BLaER1 (cell line): ENCODE measurements around the gene ETF1.
A peak's percentile ranks its signal among the peaks of the same experiment; 100 is the strongest.

Experiments
- H3K27ac ChIP-seq: shearing (Covaris generic); formaldehyde crosslinking; 2 replicates; pipeline ENCODE4 v1.8.1; 2022
- H3K27me3 ChIP-seq: shearing (Covaris generic); formaldehyde crosslinking; 2 replicates; pipeline ENCODE4 v1.8.1; 2022
- H3K36me3 ChIP-seq: shearing (Covaris generic); formaldehyde crosslinking; 2 replicates; pipeline ENCODE4 v1.8.1; 2022
- H3K4me1 ChIP-seq: shearing (Covaris generic); formaldehyde crosslinking; 2 replicates; pipeline ENCODE4 v1.8.1; 2022
- H3K4me2 ChIP-seq: shearing (Covaris generic); formaldehyde crosslinking; 2 replicates; pipeline ENCODE4 v1.8.1; 2022
- H3K4me3 ChIP-seq: shearing (Covaris generic); formaldehyde crosslinking; 2 replicates; pipeline ENCODE4 v1.8.1; 2022
- H3K9ac ChIP-seq: shearing (Covaris generic); formaldehyde crosslinking; 2 replicates; pipeline ENCODE4 v1.8.1; 2022
- H3K9me3 ChIP-seq: shearing (Covaris generic); formaldehyde crosslinking; 2 replicates; pipeline ENCODE4 v1.8.1; 2022
- H4K20me1 ChIP-seq: shearing (Covaris generic); formaldehyde crosslinking; 2 replicates; pipeline ENCODE4 v1.8.1; 2022
- Cebpa-rat ChIP-seq: shearing (Covaris generic); IDR thresholded peaks from 2 replicates; pipeline ENCODE4 v1.8.1; 2022

The ETF1 gene

GRCh38 chr5:138465261-138466124 is 77.5 kb downstream of the ETF1 start, which contains the start of gene EGR1:
Gene EGR1, plus strand, starts transcription at chr5:138465479. Its CDS starts 283 bp downstream, at chr5:138465762.
- H3K27ac ChIP-seq, result peak within 1 kb of the TSS; percentile 96
- peaks cover 45% of the 10 kb centered on the region for H3K4me1 ChIP-seq
- peak within 1 kb of the TSS; percentile 80 for H3K4me3 ChIP-seq
- peak within 1 kb of the TSS; percentile 98 for H3K4me2 ChIP-seq
- H3K27me3 ChIP-seq, result peaks cover 21% of the 10 kb centered on the region
- H3K9me3 ChIP-seq, result no peaks in the 10 kb centered on the region
- peaks cover 17% of the 10 kb centered on the region; the same call in 1 of the 2 replicates for H3K36me3 ChIP-seq
- H3K9ac ChIP-seq, result peak within 1 kb of the TSS; percentile 92
- TF ChIP-seq Cebpa-rat, result no peak
- H4K20me1 ChIP-seq, result peaks cover 37% of the 10 kb centered on the region

- peak overlapping the region; percentile 80 for H3K4me3 ChIP-seq
These were observed 78.4 kb downstream of the ETF1 start for GRCh38 chr5:138464388-138465260.

GRCh38 chr5:138464008-138464387 is 79.0 kb downstream of the ETF1 start:
- Histone ChIP-seq H3K27me3 (peaks cover 21% of the 10 kb centered on the region), H3K4me2 (peak overlapping the region; percentile 98), H3K36me3 (peaks cover 17% of the 10 kb centered on the region; the same call in 1 of the 2 replicates), H3K27ac (peak overlapping the region; percentile 96), H4K20me1 (peaks cover 36% of the 10 kb centered on the region), H3K4me3 (peak overlapping the region; percentile 80), H3K4me1 (peaks cover 60% of the 10 kb centered on the region), H3K9ac (peak overlapping the region; percentile 92), H3K9me3 (no peaks in the 10 kb centered on the region)
- TF ChIP-seq Cebpa-rat, result no peak

More at GRCh38 chr5:138464388-138465260, 78.4 kb downstream of the ETF1 start:
- peak overlapping the region; percentile 92 for H3K9ac ChIP-seq
- H3K4me2 ChIP-seq, result peak overlapping the region; percentile 98
- no peaks in the 10 kb centered on the region for H3K9me3 ChIP-seq
- peaks cover 21% of the 10 kb centered on the region for H3K27me3 ChIP-seq
- peaks cover 17% of the 10 kb centered on the region; the same call in 1 of the 2 replicates for H3K36me3 ChIP-seq
- peaks cover 53% of the 10 kb centered on the region for H3K4me1 ChIP-seq
- H4K20me1 ChIP-seq, result peaks cover 37% of the 10 kb centered on the region
- TF ChIP-seq Cebpa-rat, result no peak
- peak overlapping the region; percentile 96 for H3K27ac ChIP-seq

- Histone ChIP-seq H3K4me3 (peak overlapping the region; percentile 80), H3K4me2 (peak overlapping the region; percentile 98), H3K9ac (peak overlapping the region; percentile 92), H3K27me3 (peaks cover 21% of the 10 kb centered on the region), H4K20me1 (peaks cover 31% of the 10 kb centered on the region), H3K36me3 (peaks cover 17% of the 10 kb centered on the region; the same call in 1 of the 2 replicates), H3K27ac (peak overlapping the region; percentile 96), H3K9me3 (no peaks in the 10 kb centered on the region), H3K4me1 (peaks cover 64% of the 10 kb centered on the region)
- no peak for TF ChIP-seq Cebpa-rat
These were observed 79.5 kb downstream of the ETF1 start for GRCh38 chr5:138463419-138464007.

GRCh38 chr5:138461343-138462125 is 81.5 kb downstream of the ETF1 start:
- peak overlapping the region; percentile 97; the same call in 1 of the 2 replicates for H3K4me2 ChIP-seq
- no peaks in the 10 kb centered on the region; the same call in 1 of the 2 replicates for H3K36me3 ChIP-seq
- peaks cover 12% of the 10 kb centered on the region for H4K20me1 ChIP-seq
- H3K27ac ChIP-seq, result peak overlapping the region; percentile 83; the same call in 1 of the 2 replicates
- TF ChIP-seq Cebpa-rat, result no peak
- peaks cover 12% of the 10 kb centered on the region for H3K27me3 ChIP-seq
- H3K4me1 ChIP-seq, result peaks cover 74% of the 10 kb centered on the region
- no peak overlapping the region for H3K9ac ChIP-seq
- no peaks in the 10 kb centered on the region for H3K9me3 ChIP-seq
- no peak overlapping the region for H3K4me3 ChIP-seq

GRCh38 chr5:138460032-138460693 is 82.9 kb downstream of the ETF1 start:
- Histone ChIP-seq H3K27me3 (no peaks in the 10 kb centered on the region), H3K27ac (peak overlapping the region; percentile 83), H4K20me1 (no peaks in the 10 kb centered on the region), H3K4me1 (peaks cover 65% of the 10 kb centered on the region), H3K36me3 (no peaks in the 10 kb centered on the region), H3K9ac (peak overlapping the region; percentile 41; the same call in 1 of the 2 replicates), H3K4me3 (no peak overlapping the region), H3K9me3 (no peaks in the 10 kb centered on the region), H3K4me2 (peak overlapping the region; percentile 97)
- no peak for TF ChIP-seq Cebpa-rat

GRCh38 chr5:138459311-138459933 is 83.6 kb downstream of the ETF1 start:
- H4K20me1 ChIP-seq, result no peaks in the 10 kb centered on the region
- TF ChIP-seq Cebpa-rat, result no peak
- no peak overlapping the region for H3K4me3 ChIP-seq
- no peaks in the 10 kb centered on the region for H3K36me3 ChIP-seq
- H3K27me3 ChIP-seq, result no peaks in the 10 kb centered on the region
- H3K9me3 ChIP-seq, result no peaks in the 10 kb centered on the region
- H3K27ac ChIP-seq, result peak overlapping the region; percentile 83
- H3K4me1 ChIP-seq, result peaks cover 65% of the 10 kb centered on the region
- peak overlapping the region; percentile 97 for H3K4me2 ChIP-seq
- peak overlapping the region; percentile 41 for H3K9ac ChIP-seq

- no peak for TF ChIP-seq Cebpa-rat
- no peaks in the 10 kb centered on the region for H3K9me3 ChIP-seq
- H3K4me3 ChIP-seq, result peak overlapping the region; percentile 45
- peak overlapping the region; percentile 97 for H3K4me2 ChIP-seq
- no peaks in the 10 kb centered on the region for H3K27me3 ChIP-seq
- no peaks in the 10 kb centered on the region for H4K20me1 ChIP-seq
- peak overlapping the region; percentile 83 for H3K27ac ChIP-seq
- no peaks in the 10 kb centered on the region for H3K36me3 ChIP-seq
- H3K9ac ChIP-seq, result peak overlapping the region; percentile 41
- H3K4me1 ChIP-seq, result peaks cover 65% of the 10 kb centered on the region
These were observed 84.2 kb downstream of the ETF1 start for GRCh38 chr5:138458856-138459255.
